Lung (tissue), 12 donors: ENCODE measurements around the gene SPINK13. TPM values are rescaled to one million over a fixed set of nuclear protein-coding genes. Genes with fewer than 3 reads are reported as not detected.

Experiments
- ATAC-seq: fragments of 200-7000 bp; cut with Tn5 transposase; one replicate; pipeline ENCODE4 v1.9.1; 2020; ENCODE audit warnings: moderate number of reproducible peaks; ENCODE audit not compliant: insufficient read depth, low FRiP score
- DNase-seq, 3 donors: peaks; one replicate each; pipeline ENCODE4 v3.0.0-alpha.2; 2013 to 2017
- H3K27ac ChIP-seq, 2 donors: one replicate each; pipeline ENCODE4 v1.5.1; 2013; ENCODE audit warnings: mild to moderate bottlenecking in 2 of 2, moderate library complexity in 2 of 2, control low read depth in 1 of 2, inconsistent platforms in 1 of 2, low read depth in 1 of 2, low read length in 1 of 2
- H3K27me3 ChIP-seq, 3 donors: one replicate each; pipeline ENCODE4 v1.5.1; 2013; ENCODE audit warnings: low read length in 2 of 3; ENCODE audit not compliant: control insufficient read depth in 3 of 3, insufficient read depth in 3 of 3
- H3K36me3 ChIP-seq, 4 donors: one replicate each; pipeline ENCODE4 v1.5.1; 2013; ENCODE audit warnings: low read length in 4 of 4, mild to moderate bottlenecking in 1 of 4, moderate library complexity in 1 of 4; ENCODE audit not compliant: control insufficient read depth in 4 of 4, insufficient read depth in 4 of 4
- H3K4me1 ChIP-seq, 5 donors: one replicate each; pipeline ENCODE4 v1.5.1; 2013; ENCODE audit warnings: low read length in 5 of 5, mild to moderate bottlenecking in 2 of 5, moderate library complexity in 1 of 5; ENCODE audit not compliant: control insufficient read depth in 5 of 5, insufficient read depth in 5 of 5
- H3K4me3 ChIP-seq: one replicate; pipeline ENCODE4 v1.5.1; 2013; ENCODE audit warnings: mild to moderate bottlenecking, control low read depth, moderate library complexity
- H3K9ac ChIP-seq, 2 donors: one replicate each; pipeline ENCODE4 v1.5.1; 2013; ENCODE audit warnings: low read length in 2 of 2, control low read depth in 1 of 2; ENCODE audit not compliant: insufficient read depth in 1 of 2
- H3K9me3 ChIP-seq, 4 donors: one replicate each; pipeline ENCODE4 v1.5.1; 2013; ENCODE audit warnings: low read length in 3 of 4, mild to moderate bottlenecking in 1 of 4, moderate library complexity in 1 of 4; ENCODE audit not compliant: control insufficient read depth in 4 of 4, insufficient read depth in 3 of 4
- WGBS, 2 donors: extraction: QIAGEN DNeasy Blood & Tissue Kit; methylation state at CpG; one replicate each; pipeline ENCODE4 v1.1.7; 2013; 5-methylcytosine and 5-hydroxymethylcytosine counted together
- polyA plus RNA-seq, 2 donors: library from polyadenylated mRNA; stranded (reverse); fragments of 200-250 nt; gene quantifications; one replicate each; pipeline ENCODE4 v1.2.1, GENCODE V29; 2013
- total RNA-seq, 2 donors: library from RNA; depleted of rRNA in 1 of 2; stranded (reverse); fragments of >200 nt in 1 of 2; gene quantifications; one replicate each; pipeline ENCODE4 v1.2.1, GENCODE V29; 2014 to 2021
- TF ChIP-seq, protein P1 (sequence below): IDR thresholded peaks from 2 replicates; pipeline ENCODE4 v1.5.1; 2012; ENCODE audit warnings: mild to moderate bottlenecking; ENCODE audit errors: control extremely low read depth, extremely low read depth
- donor health status: control.
- donor health status: control.
- donor health status: Bipolar disorder and iron deficiency.
- donor health status: healthy.
- donor health status: DM: yes; HTN: yes; CAD: no.

The SPINK13 gene
- total and polyA plus RNA-seq, 4 donors, result not detected

DNA sequence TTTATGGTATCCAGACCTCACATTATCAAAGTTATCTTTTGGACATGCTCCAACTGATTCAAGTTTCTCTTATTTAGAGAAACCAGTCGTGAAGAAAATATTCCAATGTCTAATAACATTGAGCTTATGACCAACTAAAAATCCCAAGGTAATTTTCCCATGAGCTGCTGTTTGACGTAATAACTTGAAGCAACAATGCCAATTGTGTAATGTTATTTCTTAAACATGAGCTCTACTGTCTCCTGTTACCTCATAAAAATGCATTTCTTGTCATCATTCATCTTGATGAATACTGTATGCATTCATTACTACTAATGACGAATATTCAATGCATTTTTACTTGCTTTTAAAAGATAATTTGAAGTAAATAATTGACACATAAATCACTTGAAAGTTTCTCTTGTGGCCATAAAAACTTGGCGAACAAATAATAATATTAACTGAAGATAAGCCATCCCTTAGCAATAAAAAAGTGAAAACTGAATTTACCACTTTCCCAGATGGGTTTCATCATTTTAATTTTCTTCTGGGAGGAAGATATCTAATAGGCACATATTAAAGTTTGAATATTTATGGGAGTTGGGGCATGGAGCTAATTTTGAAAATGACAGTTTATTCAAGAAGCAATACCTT lies 30.7 kb upstream of the SPINK13 start:
- DNase-seq (no peak), ATAC-seq (no peak)
- Histone ChIP-seq H3K9ac (no peak overlapping the region), H3K27me3 (no peaks in the 10 kb centered on the region), H3K4me1 (no peaks in the 10 kb centered on the region), H3K4me3 (no peak overlapping the region), H3K9me3 (peaks cover 0 to 2% (median 1%) of the 10 kb centered on the region in 4 donors), H3K27ac (no peak overlapping the region), H3K36me3 (no peaks in the 10 kb centered on the region)
- 49 to 55% methylated on average over 4 of the region's 4 CpGs for WGBS, 2 donors
- TF ChIP-seq, protein P1, sequence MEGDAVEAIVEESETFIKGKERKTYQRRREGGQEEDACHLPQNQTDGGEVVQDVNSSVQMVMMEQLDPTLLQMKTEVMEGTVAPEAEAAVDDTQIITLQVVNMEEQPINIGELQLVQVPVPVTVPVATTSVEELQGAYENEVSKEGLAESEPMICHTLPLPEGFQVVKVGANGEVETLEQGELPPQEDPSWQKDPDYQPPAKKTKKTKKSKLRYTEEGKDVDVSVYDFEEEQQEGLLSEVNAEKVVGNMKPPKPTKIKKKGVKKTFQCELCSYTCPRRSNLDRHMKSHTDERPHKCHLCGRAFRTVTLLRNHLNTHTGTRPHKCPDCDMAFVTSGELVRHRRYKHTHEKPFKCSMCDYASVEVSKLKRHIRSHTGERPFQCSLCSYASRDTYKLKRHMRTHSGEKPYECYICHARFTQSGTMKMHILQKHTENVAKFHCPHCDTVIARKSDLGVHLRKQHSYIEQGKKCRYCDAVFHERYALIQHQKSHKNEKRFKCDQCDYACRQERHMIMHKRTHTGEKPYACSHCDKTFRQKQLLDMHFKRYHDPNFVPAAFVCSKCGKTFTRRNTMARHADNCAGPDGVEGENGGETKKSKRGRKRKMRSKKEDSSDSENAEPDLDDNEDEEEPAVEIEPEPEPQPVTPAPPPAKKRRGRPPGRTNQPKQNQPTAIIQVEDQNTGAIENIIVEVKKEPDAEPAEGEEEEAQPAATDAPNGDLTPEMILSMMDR, result no peak

DNA sequence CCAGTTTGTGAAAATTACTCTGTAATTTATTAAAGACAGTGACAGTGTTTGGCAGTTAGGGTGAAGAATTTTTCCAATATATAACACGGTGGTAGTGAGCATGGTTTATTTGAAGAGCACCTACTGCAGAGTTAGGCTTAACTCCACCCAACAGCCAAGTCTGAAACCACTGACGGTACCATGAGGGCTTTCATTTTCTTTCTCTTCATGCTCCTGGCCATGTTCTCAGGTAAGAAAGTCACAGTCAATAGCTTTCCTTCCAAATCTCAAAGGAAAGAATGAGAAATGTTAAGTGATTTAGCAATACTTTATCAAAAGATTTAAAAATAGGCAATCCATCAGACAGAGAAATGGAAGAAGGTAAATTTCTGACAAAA lies 30.2 kb upstream of the SPINK13 start, which contains the start of gene MARCOL:
Gene MARCOL, plus strand, starts transcription at position 108 of the 377 bp plus-strand sequence. Its CDS starts 73 bp downstream, at position 181.
- ATAC-seq, result no peak
- Histone ChIP-seq H3K9ac (no peak within 1 kb of the TSS), H3K36me3 (no peaks in the 10 kb centered on the region), H3K27ac (no peak within 1 kb of the TSS), H3K27me3 (no peaks in the 10 kb centered on the region), H3K4me1 (no peaks in the 10 kb centered on the region), H3K4me3 (no peak within 1 kb of the TSS), H3K9me3 (peaks cover 0 to 3% (median 1%) of the 10 kb centered on the region in 4 donors)
- TF ChIP-seq, protein P1, result no peak
- 71 to 77% methylated on average over 2 of the region's 2 CpGs for WGBS, 2 donors
- DNase-seq, result no peak

DNA sequence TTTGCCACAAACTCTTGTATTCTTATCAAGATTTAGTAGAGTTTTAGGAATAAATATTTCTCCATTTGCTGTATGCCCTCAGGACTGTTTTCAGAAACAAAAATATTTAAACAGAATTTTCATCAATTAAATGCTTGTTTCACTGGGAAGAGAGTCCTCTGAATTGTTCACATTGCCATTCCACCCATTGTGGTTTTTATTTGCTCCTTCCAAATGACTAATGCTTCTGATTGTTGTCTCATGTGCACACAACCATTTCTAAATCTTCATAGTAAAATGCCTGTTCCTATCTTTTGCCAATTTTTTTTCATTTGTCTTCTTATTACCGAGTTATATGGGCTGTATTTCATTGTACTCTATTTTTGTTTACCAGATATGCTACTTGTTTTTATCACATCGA lies 19.7 kb upstream of the SPINK13 start:
- TF ChIP-seq, protein P1, result no peak
- no peaks in the 10 kb centered on the region for H3K9me3 ChIP-seq
- no peak for DNase-seq

DNA sequence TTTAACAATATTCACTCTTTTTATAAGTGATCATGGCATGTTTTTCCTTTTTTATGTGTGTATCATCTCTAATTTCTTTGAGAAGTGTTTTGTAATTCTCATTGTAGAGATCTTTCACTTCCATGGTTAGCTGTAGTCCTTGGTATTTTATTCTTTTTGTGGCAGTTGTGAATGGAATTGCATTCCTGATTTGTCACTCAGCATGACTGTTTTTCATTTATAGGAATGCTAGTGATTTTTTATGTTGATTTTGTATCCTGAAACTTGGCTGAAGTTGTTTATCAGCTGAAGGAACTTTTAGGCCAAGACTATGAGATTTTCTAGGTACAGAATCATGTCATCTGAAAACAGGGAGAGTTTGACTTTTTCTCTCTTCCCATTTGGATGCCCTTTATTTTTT lies 13.1 kb upstream of the SPINK13 start:
- Histone ChIP-seq H3K36me3 (no peaks in the 10 kb centered on the region), H3K27me3 (no peaks in the 10 kb centered on the region), H3K27ac (no peak overlapping the region), H3K9me3 (peaks cover 0 to 20% (median 4%) of the 10 kb centered on the region in 4 donors), H3K4me1 (no peaks in the 10 kb centered on the region), H3K4me3 (no peak overlapping the region), H3K9ac (no peak overlapping the region)
- no peak for DNase-seq
- TF ChIP-seq, protein P1, result no peak
- ATAC-seq, result no peak

More for the DNA sequence above, 19.7 kb upstream of the SPINK13 start:
- WGBS, 2 donors, result 85 to 89% methylated on average over 2 of the region's 2 CpGs
- H3K4me3 ChIP-seq, result no peak overlapping the region
- no peak for ATAC-seq
- no peak overlapping the region for H3K27ac ChIP-seq
- H3K27me3 ChIP-seq, result no peaks in the 10 kb centered on the region
- no peaks in the 10 kb centered on the region for H3K4me1 ChIP-seq
- H3K9ac ChIP-seq, result no peak overlapping the region
- H3K36me3 ChIP-seq, result no peaks in the 10 kb centered on the region
